Activated CD4-positive, alpha-beta T cell treated with anti-CD3 and anti-CD28 coated beads, Interleukin-2, amount 10 ng/mL, durations not matched to agents 24 days and 14 days (primary cell): Measurements from ENCODE around the gene SLC22A1. TPM values are rescaled to one million over a fixed set of nuclear protein-coding genes. Genes with fewer than 3 reads are reported as not detected.

Experiments
- DNase-seq: peaks from one replicate; pipeline ENCODE4 v3.0.0; 2022
- H3K27ac Mint-ChIP-seq: one replicate; pipeline ENCODE4 v1.8.0; 2022; ENCODE audit warnings: mild to moderate bottlenecking, mixed read lengths
- H3K27me3 Mint-ChIP-seq: one replicate; pipeline ENCODE4 v1.8.0; 2022; ENCODE audit warnings: mixed read lengths
- H3K36me3 Mint-ChIP-seq: one replicate; pipeline ENCODE4 v1.8.0; 2022; ENCODE audit warnings: low read depth, mild to moderate bottlenecking, mixed read lengths
- H3K4me1 Mint-ChIP-seq: one replicate; pipeline ENCODE4 v1.8.0; 2021; ENCODE audit warnings: mixed read lengths
- H3K4me3 Mint-ChIP-seq: one replicate; pipeline ENCODE4 v1.8.0; 2022; ENCODE audit warnings: mild to moderate bottlenecking, moderate library complexity, mixed read lengths
- H3K9me3 Mint-ChIP-seq: one replicate; pipeline ENCODE4 v1.8.0; 2021; ENCODE audit warnings: mixed read lengths
- intact Hi-C: fragments of 100-400 bp; cut with micrococcal nuclease; formaldehyde crosslinking; loops from one replicate; pipeline ENCODE4 v1.15.1; 2023
- total RNA-seq: library from RNA; stranded (reverse); gene quantifications from 2 replicates; pipeline ENCODE4 v1.2.3, GENCODE V29; 2022

SLC22A1 gene
- total RNA-seq, 1 donor from 2014 or later: 2.2 TPM

DNA sequence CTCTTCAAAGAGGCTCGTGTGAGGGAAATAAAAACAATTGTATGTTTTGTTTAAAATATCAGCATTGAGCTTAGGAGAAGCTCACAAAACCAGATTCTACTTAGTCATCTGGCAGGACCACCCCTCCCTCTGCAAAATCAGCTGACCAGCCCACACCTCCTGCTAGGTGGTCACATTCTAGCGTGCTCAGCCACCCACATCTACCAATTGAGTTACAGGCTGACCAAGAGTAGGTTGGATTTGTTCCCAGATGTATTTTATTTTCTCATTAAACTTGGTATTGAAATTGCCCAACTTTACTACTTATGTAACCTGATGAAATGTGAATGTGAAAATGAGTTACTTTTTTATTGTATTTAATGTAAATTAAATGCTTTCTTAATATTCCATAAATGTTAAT lies 80.8 kb downstream of the SLC22A1 start:
- no peak overlapping the region for H3K27ac Mint-ChIP-seq
- no peak overlapping the region for H3K4me3 Mint-ChIP-seq
- intact Hi-C loops: no loop called here
- no peaks in the 10 kb centered on the region for H3K4me1 Mint-ChIP-seq
- DNase-seq: no peak
- H3K36me3 Mint-ChIP-seq: no peaks in the 10 kb centered on the region
- H3K9me3 Mint-ChIP-seq: peaks cover 12% of the 10 kb centered on the region
- peaks cover 13% of the 10 kb centered on the region for H3K27me3 Mint-ChIP-seq

- no peak for DNase-seq
- Mint-ChIP-seq H3K27ac (no peak overlapping the region), H3K27me3 (peaks cover 10% of the 10 kb centered on the region)
These were observed 81.5 kb downstream of the SLC22A1 start for GRCh38 chr6:160203076-160203475.

GRCh38 chr6:160203522-160203921 lies 81.9 kb downstream of the SLC22A1 start:
- H3K4me1 Mint-ChIP-seq: no peaks in the 10 kb centered on the region
- H3K27ac Mint-ChIP-seq: no peak overlapping the region
- no peak overlapping the region for H3K4me3 Mint-ChIP-seq
- no peak for DNase-seq
- intact Hi-C loops: no loop called here
- H3K27me3 Mint-ChIP-seq: peaks cover 10% of the 10 kb centered on the region
- peaks cover 12% of the 10 kb centered on the region for H3K9me3 Mint-ChIP-seq
- no peaks in the 10 kb centered on the region for H3K36me3 Mint-ChIP-seq

More at GRCh38 chr6:160203076-160203475, 81.5 kb downstream of the SLC22A1 start:
- intact Hi-C loops: no loop called here
- Mint-ChIP-seq H3K9me3 (peaks cover 12% of the 10 kb centered on the region), H3K4me1 (no peaks in the 10 kb centered on the region), H3K36me3 (no peaks in the 10 kb centered on the region), H3K4me3 (no peak overlapping the region)

DNA sequence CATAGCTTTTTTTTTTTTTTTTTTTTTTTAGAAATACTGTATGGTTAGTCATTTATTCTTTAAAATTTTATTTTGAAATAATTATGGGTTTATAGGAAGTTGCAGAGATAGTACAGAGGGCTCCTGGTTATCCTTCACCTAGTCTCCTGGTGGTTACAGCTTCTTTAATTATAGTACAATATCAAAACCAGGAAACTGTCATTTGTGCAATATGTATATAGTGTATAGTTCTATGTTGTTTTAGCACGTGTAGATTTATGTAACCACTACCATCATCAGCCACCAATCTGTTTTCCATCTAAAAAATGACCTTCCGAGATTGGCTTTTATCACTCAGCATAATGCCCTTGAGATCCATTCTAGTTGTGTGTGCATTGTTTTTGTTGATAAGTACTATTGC lies 82.3 kb downstream of the SLC22A1 start:
- intact Hi-C loops: no loop called here
- H3K4me1 Mint-ChIP-seq: no peaks in the 10 kb centered on the region
- H3K36me3 Mint-ChIP-seq: no peaks in the 10 kb centered on the region
- no peak overlapping the region for H3K27ac Mint-ChIP-seq
- H3K9me3 Mint-ChIP-seq: peaks cover 12% of the 10 kb centered on the region
- no peak for DNase-seq
- H3K4me3 Mint-ChIP-seq: no peak overlapping the region
- H3K27me3 Mint-ChIP-seq: peaks cover 8% of the 10 kb centered on the region

DNA sequence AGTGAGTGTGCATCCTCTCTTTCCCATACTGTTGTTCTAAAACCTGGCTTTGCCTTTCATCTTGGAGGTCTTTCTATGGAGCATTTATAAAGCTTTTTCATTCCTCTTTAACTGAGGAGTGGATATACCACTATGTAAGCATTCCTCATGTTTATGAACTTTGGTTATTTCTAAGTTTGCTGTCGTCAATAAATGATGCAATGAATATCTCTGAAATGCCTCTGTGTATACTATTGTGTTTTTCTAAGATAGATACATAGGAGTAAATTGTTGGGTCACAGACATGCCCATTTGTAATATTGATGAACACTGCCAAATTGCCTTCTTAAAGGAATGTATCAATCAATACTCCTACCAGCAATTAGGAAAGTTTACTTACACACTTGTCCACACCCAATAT lies 83.1 kb downstream of the SLC22A1 start:
- Mint-ChIP-seq H3K27ac (no peak overlapping the region), H3K9me3 (peaks cover 12% of the 10 kb centered on the region), H3K36me3 (no peaks in the 10 kb centered on the region), H3K4me3 (no peak overlapping the region), H3K4me1 (no peaks in the 10 kb centered on the region), H3K27me3 (peaks cover 8% of the 10 kb centered on the region)
- intact Hi-C loops: no loop called here
- DNase-seq: no peak

GRCh38 chr6:160207618-160208017 lies 86.0 kb downstream of the SLC22A1 start:
- peaks cover 14% of the 10 kb centered on the region for H3K9me3 Mint-ChIP-seq
- intact Hi-C loops: no loop called here
- no peak for DNase-seq
- no peaks in the 10 kb centered on the region for H3K36me3 Mint-ChIP-seq
- no peak overlapping the region for H3K27ac Mint-ChIP-seq
- no peaks in the 10 kb centered on the region for H3K4me1 Mint-ChIP-seq
- H3K4me3 Mint-ChIP-seq: no peak overlapping the region
- peaks cover 5% of the 10 kb centered on the region for H3K27me3 Mint-ChIP-seq

Other genes starting within 250 kb of the SLC22A1 start
- not detected in 2 replicates for gene MAS1, start 230.8 kb upstream of the SLC22A1 start, total RNA-seq
- 75.1 and 77.9 TPM in 2 replicates for gene IGF2R, start 152.7 kb upstream of the SLC22A1 start, total RNA-seq
- not detected in 2 replicates for gene SLC22A2, start 137.0 kb downstream of the SLC22A1 start, total RNA-seq
- gene SLC22A3, start 226.6 kb downstream of the SLC22A1 start, total RNA-seq: not detected in 2 replicates